ENCODE measurements around the gene CCDC24. TPM values are rescaled to one million over a fixed set of nuclear protein-coding genes. Genes with fewer than 3 reads are reported as not detected.

CCDC24 gene
- polyA plus RNA-seq, 2 of the 4 experiments (the other 2 are of a cell fraction), result 2.0 to 10.2 TPM

GRCh38 chr1:44010935-44011471 is 19.6 kb downstream of the CCDC24 start (continued):
- TF ChIP-seq, protein P1, sequence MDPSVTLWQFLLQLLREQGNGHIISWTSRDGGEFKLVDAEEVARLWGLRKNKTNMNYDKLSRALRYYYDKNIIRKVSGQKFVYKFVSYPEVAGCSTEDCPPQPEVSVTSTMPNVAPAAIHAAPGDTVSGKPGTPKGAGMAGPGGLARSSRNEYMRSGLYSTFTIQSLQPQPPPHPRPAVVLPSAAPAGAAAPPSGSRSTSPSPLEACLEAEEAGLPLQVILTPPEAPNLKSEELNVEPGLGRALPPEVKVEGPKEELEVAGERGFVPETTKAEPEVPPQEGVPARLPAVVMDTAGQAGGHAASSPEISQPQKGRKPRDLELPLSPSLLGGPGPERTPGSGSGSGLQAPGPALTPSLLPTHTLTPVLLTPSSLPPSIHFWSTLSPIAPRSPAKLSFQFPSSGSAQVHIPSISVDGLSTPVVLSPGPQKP (IDR thresholded peaks at IDR 0.05; ENCODE audit: low read depth, low read length), result no peak
- TF ChIP-seq FOSL2 (IDR thresholded peaks at IDR 0.05) (no peak), FOSL2 (CRISPR knock-in tag; IDR thresholded peaks at IDR 0.05) (no peak), MAZ (IDR thresholded peaks at IDR 0.05; ENCODE audit: borderline replicate concordance, low read depth, low read length) (no peak), SMC3 (IDR thresholded peaks at IDR 0.05) (no peak), JUN (IDR thresholded peaks at IDR 0.05) (no peak), RAD21 (conservative IDR thresholded peaks at IDR 0.05 in 1 of 2, IDR thresholded peaks at IDR 0.05 in 1 of 2) (no peak)

GRCh38 chr1:44012404-44012803 is 21.0 kb downstream of the CCDC24 start:
- 67% methylated on average over 1 of the region's 2 CpGs for WGBS (ENCODE audit: missing lambda C conversion rate)
- CTCF ChIA-PET, result interaction anchor here (3.2 kb wide), 1 partner anchor 35 kb away, joined by 15 read pairs; no protein-coding TSS in a partner anchor

GRCh38 chr1:44012941-44013609 is 21.7 kb downstream of the CCDC24 start:
- H3K4me2 ChIP-seq, result no peak overlapping the region
- POLR2A ChIA-PET, result no interaction called here
- no peak for ATAC-seq

More at GRCh38 chr1:44012404-44012803, 21.0 kb downstream of the CCDC24 start:
- H3K4me2 ChIP-seq, result no peak overlapping the region
- no peak overlapping the region for H3K4me3 ChIP-seq
- FAIRE-seq (no peak), DNase-seq (ENCODE audit: low read depth in 1 of 2, low spot score in 1 of 2) (no peak), ATAC-seq (no peak)
- H3K27ac ChIP-seq, result no peak overlapping the region
- 0 out of 3 replicates have a peak, but pooled peaks cover 3% of the 10 kb centered on the region for H3K4me1 ChIP-seq
- POLR2A ChIA-PET, result no interaction called here
- no peaks in the 10 kb centered on the region for H3K9me3 ChIP-seq
- no peak for TF ChIP-seq MAX (IDR thresholded peaks at IDR 0.05)

GRCh38 chr1:44013949-44014348 is 22.6 kb downstream of the CCDC24 start:
- ATAC-seq, result no peak
- Histone ChIP-seq H3K4me1 (0 out of 3 replicates have a peak, but pooled peaks cover 3% of the 10 kb centered on the region), H3K4me2 (no peak overlapping the region), H3K9me3 (no peaks in the 10 kb centered on the region), H3K27ac (no peak overlapping the region), H3K4me3 (no peak overlapping the region)
- ChIA-PET CTCF (interaction anchor here (1.1 to 25.3 kb wide), 4 partner anchors 12 to 34 kb away, joined by 4 to 412 read pairs (median 32); no protein-coding TSS in a partner anchor), POLR2A (no interaction called here)
- FAIRE-seq, result no peak
- TF ChIP-seq ZC3H11A (IDR thresholded peaks at IDR 0.05) (no peak), BHLHE40 (IDR thresholded peaks at IDR 0.05; ENCODE audit: low read depth, low read length) (no peak), TP53 (CRISPR knock-in tag; IDR thresholded peaks at IDR 0.05) (no peak), MAX (IDR thresholded peaks at IDR 0.05) (no peak)
- WGBS (ENCODE audit: missing lambda C conversion rate), result 85% methylated on average over 5 of the region's 5 CpGs
- DNase-seq (ENCODE audit: low read depth in 1 of 2, low spot score in 1 of 2), result no peak

More at GRCh38 chr1:44012941-44013609, 21.7 kb downstream of the CCDC24 start:
- DNase-seq (ENCODE audit: low read depth in 1 of 2, low spot score in 1 of 2), result no peak
- 94% methylated on average over 6 of the region's 13 CpGs for WGBS (ENCODE audit: missing lambda C conversion rate)
- FAIRE-seq, result no peak
- no peak overlapping the region for H3K4me3 ChIP-seq
- H3K27ac ChIP-seq, result no peak overlapping the region
- TF ChIP-seq POLR2A (IDR thresholded peaks at IDR 0.05; ENCODE audit: low read length), result no peak
- no peak for TF ChIP-seq CTCF (IDR thresholded peaks at IDR 0.05)
- no peak for TF ChIP-seq KDM5A (IDR thresholded peaks at IDR 0.05)
- TF ChIP-seq ZSCAN20 (CRISPR knock-in tag; IDR thresholded peaks at IDR 0.05), result no peak
- no peak for TF ChIP-seq BHLHE40 (IDR thresholded peaks at IDR 0.05; ENCODE audit: low read depth, low read length)
- no peak for TF ChIP-seq CBX2 (IDR thresholded peaks at IDR 0.05; ENCODE audit: borderline replicate concordance, low read depth)
- no peak for TF ChIP-seq MAFK (IDR thresholded peaks at IDR 0.05; ENCODE audit: partially characterized antibody)
- no peaks in the 10 kb centered on the region for H3K9me3 ChIP-seq
- 0 out of 3 replicates have a peak, but pooled peaks cover 3% of the 10 kb centered on the region for H3K4me1 ChIP-seq
- CTCF ChIA-PET, result interaction anchor here (3.2 to 25.3 kb wide), 2 partner anchors 11 to 35 kb away, joined by 15 to 412 read pairs; no protein-coding TSS in a partner anchor
